Embryonic facial prominence (tissue), 1 donor: ENCODE data around the gene ZNF462.
"Not testable (repeated sequence)": the region's sequence is repeated elsewhere in the genome, so short reads cannot be mapped to it uniquely, and the experiment has no call there.

ENCODE experiments used
- DNase-seq: peaks from one replicate; pipeline ENCODE4 v3.0.0-alpha.2; 2016; ENCODE audit errors: extremely low spot score

The ZNF462 gene

GRCh38 chr9:106962122-106962521 lies 99.2 kb downstream of the ZNF462 start:
- no peak for DNase-seq

- no peak for DNase-seq
These were observed 99.8 kb downstream of the ZNF462 start for GRCh38 chr9:106962615-106963363.

- no peak for DNase-seq
These were observed 100.7 kb downstream of the ZNF462 start for GRCh38 chr9:106963684-106964083.

- no peak for DNase-seq
These were observed 101.4 kb downstream of the ZNF462 start for GRCh38 chr9:106964329-106964728.

- DNase-seq = no peak
These were observed 102.0 kb downstream of the ZNF462 start for GRCh38 chr9:106964822-106965525.

GRCh38 chr9:106966481-106966880 lies 103.5 kb downstream of the ZNF462 start:
- no peak for DNase-seq

GRCh38 chr9:106969696-106970095 lies 106.7 kb downstream of the ZNF462 start:
- DNase-seq = no peak

GRCh38 chr9:106970219-106970975 lies 107.4 kb downstream of the ZNF462 start:
- DNase-seq = no peak

- DNase-seq = no peak
These were observed 108.1 kb downstream of the ZNF462 start for GRCh38 chr9:106970976-106971457.

GRCh38 chr9:106972082-106972481 lies 109.1 kb downstream of the ZNF462 start:
- no peak for DNase-seq

- no peak for DNase-seq
These were observed 111.4 kb downstream of the ZNF462 start for GRCh38 chr9:106974341-106974740.

- DNase-seq = no peak
These were observed 113.8 kb downstream of the ZNF462 start for GRCh38 chr9:106976772-106977171.

GRCh38 chr9:106980551-106981101 lies 117.7 kb downstream of the ZNF462 start:
- DNase-seq = no peak

- DNase-seq = no peak
These were observed 118.7 kb downstream of the ZNF462 start for GRCh38 chr9:106981396-106982287.

GRCh38 chr9:106982636-106983035 lies 119.7 kb downstream of the ZNF462 start:
- no peak for DNase-seq

GRCh38 chr9:106983346-106983745 lies 120.4 kb downstream of the ZNF462 start:
- no peak for DNase-seq

GRCh38 chr9:106989904-106990303 lies 126.9 kb downstream of the ZNF462 start:
- DNase-seq = not testable (repeated sequence)

GRCh38 chr9:106992186-106992585 lies 129.2 kb downstream of the ZNF462 start:
- no peak for DNase-seq

GRCh38 chr9:106993603-106994002 lies 130.6 kb downstream of the ZNF462 start:
- no peak for DNase-seq

GRCh38 chr9:106994463-106994862 lies 131.5 kb downstream of the ZNF462 start:
- no peak for DNase-seq

- DNase-seq = no peak
These were observed 137.3 kb downstream of the ZNF462 start for GRCh38 chr9:107000218-107000617.
